ENCODE results near the gene ARHGEF7.

The ARHGEF7 gene

DNA sequence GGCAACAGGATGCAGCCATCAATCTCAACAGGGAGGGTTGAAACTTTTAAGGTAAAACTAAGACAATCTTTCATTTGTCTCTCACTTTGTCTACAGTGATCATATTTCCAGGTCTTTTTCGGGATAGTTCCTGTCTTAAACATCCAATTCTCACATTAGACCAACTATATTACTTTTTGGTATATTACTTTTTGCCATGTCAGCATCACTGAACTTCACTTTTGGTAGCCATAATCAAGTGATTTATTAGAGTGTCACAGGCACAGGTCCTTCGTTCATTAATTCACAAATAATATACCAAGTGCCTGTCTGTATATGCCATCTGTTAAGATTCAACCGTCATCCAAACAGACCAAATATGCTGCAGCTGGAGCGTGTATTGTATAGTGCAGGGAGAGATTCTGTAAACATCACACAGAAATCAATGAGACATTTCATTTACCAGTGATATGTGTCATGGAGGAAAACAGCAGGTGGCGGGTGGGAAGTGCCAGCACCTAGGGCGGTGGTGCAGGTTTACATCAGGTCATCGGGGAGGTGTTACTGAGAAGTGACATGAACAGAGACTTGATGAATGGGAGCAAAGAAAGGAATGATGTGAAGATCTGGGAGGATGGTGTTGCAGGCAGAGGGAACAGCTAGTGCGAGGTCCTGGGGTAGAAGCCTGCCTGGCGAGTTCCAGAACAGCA is 24.9 kb downstream of the ARHGEF7 start:
- no peak for DNase-seq

DNA sequence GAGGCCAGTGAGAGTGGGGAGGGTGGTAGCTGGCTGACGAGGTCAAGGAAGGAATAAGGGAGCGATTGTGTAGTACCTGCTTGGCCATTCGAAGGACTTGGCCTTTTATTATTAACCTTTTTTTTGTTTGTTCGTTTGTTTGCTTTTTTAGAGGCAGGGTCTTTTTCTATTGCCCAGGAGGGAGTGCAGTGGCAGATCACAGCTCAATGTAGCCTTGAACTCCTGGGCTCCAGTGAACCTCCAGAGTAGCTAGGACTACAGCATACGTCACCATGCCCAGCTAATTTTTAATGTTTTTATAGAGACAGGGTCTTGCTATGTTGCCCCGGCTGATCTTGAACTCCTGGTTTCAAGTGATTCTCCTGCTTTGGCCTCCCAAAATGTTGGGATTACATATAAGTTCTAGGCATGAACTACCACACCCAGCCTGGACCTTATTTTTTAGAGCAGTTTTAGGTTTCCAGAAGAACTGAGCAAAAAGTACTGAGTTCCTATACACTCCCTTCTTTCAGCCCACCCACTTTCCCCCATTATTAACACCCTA is 25.5 kb downstream of the ARHGEF7 start:
- no peak for DNase-seq

DNA sequence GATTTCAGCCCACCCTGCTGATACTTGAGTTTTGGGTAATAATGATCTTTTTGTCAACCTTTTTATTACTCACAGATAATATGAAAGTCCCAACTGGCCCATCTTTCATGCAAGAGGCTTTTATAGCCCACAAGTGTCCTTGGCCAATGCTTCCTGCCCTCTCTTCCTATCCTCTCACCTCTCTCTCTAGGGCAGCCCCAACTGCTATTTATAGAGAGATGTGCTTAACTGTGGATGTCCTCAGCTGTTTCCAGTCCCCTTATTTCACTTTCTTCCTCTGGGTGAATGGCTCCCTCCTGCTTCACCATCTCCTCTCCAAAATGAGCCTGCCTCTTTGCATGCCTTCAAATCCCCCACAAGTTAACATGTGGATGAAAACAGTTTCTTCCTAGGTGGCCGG is 27.4 kb downstream of the ARHGEF7 start:
- no peak for DNase-seq

DNA sequence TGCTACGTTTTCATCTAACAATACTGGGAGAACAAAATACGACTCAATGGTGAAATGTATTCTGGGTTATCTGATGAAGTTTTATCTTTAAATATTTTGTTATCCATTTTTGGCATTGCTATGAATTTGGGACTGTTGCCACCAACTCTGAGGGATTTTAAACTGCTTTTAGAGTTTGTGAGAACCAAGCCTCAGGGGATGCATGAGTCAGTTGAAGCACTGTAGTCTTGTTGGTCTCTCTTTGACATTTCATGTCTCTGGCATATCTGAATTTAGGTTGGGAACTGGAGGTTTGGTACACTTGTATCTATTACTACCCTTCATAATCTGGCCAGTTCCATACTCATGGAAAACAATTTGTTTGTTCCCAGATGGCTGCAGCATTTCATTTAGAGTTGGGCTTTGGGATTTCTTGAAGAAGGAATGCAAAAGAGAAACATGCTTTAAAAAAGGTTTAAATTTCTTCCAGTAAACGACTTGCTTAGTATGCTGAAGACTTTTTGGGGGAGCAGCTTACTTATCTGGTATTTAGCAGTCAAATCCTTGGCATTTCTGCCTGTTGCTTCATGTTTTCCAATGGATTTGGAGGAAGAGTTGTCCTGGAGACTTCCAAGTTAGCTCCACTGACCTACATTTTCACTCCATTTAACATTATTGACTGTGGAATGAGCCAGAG is 28.9 kb downstream of the ARHGEF7 start:
- no peak for DNase-seq

DNA sequence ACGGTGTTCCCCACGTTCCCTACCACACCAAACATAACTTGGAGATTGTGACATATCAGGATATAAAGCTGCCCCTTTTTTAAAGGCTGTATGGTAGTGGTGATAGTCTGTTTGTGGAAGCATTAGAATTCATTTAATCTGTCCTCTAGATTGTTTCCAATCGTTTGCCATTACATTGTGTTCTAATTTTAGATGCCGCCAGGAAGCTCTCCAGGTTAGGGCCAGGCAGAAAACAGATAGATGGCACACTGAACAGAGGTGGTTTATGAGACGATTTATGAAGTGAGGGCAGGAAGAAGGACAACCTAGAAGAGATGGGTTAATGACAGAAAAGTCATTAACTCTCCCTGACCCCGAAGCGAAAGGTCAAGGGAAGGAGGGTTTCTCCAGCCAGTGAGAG is 30.0 kb downstream of the ARHGEF7 start:
- no peak for DNase-seq

DNA sequence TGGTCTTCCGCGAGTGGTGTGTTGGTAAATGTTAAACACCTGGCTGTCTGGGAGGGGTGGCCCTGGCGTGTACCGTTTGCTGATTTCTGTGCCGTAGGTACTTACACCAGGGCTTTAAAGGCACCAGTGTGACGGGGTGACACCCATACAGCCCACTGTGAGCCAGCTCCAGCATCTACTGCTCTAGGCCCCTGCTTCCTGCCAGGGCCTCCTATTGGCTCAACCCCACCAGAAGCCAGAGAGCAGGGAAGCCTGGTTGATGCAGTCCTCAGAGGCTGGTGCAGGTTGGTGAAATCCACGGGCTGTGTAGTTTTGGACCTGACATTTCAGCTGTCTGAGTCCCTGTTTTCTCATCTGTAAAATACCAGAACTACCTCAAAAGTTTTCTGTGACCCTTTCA is 30.4 kb downstream of the ARHGEF7 start:
- no peak for DNase-seq

DNA sequence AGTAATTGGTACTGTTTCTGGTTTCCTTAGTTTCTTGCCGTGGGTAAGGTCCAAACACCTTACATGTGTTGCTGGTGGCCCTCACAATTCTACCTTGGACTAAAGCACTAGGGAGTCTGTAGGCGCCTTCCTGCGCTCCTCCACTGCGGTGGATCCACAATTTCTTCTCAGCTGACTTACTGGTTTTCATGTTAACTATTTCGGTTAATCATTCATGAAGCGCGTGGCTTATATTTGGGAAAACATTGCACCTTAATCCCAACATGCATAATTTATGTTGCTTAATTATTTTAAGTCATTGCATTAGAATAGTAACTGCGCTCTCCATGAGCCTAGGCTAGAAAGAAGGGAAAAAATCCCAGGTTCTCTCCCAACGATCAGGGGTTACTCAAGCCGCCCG is 37.7 kb downstream of the ARHGEF7 start:
- no peak for DNase-seq

DNA sequence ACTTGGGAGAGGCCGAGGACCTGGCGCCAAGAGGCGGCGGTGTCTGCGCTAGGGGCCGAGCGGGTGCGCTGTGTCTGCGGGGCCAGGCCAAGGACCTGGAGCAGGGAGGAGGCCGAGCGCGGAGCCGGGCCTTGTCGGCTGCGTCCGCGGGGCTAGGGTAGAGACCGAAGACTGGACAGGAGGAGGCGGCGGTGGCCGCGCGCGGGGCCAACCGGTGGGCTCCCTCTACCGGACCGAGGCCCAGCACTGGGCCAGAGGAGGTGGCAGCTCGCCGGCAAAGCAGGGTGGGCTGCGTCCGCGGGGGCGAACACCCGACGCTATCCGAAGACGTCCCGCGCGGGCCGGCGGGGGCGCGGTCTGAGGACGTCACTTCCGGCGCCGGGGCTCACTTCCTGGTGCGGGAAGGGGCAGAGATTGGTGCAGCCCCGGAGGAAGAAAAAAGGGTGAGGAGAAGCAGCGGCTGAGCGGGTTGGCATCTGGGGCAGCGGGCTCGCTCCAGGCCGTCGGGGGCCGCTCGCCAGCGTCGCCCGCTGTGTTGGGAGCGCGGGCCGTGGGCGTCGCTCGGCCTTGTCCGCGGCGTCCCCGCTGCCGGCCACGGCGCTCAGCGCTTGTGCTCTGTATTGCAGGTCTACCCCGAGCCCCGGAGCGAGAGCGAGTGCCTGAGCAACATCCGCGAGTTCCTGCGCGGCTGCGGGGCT is 38.3 kb downstream of the ARHGEF7 start:
- DNase-seq: peak; percentile 97

DNA sequence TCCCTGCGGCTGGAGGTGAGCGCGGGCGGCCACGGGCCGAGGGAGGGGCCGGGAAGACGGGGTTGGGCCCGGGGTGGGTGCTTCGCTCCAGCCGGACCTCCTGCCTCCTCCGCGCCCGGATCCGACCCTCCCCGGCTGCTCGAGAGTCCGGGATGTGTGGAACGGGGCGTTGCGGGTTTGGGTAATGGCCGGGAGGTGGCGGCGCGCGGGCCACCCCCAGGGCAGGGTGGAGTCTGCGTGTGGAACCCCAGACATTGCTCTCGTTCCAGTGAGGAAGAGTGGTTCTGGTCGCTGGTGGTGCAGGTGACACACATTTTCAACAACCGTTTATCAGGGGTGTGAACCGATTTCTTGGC is 38.8 kb downstream of the ARHGEF7 start:
- peak; percentile 70 for DNase-seq

DNA sequence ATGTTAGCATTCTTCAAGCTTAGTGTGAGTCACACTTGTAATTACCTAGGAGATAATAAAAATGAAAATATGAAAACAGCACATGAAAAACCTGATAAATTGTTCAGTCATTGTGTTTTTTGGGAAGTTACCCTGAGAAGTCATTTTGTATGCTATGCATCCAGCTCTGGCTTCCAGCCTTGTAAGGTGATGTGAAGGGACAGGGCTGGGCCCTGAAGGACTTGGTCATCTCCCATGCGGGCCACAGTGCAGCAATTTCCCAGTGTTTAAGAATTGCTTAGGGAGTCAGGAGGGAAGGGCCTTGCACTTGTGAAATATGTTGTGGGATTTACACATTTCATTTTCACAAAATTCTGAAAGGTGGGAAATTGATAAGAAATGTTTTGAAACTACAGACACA is 41.3 kb downstream of the ARHGEF7 start:
- DNase-seq: no peak

DNA sequence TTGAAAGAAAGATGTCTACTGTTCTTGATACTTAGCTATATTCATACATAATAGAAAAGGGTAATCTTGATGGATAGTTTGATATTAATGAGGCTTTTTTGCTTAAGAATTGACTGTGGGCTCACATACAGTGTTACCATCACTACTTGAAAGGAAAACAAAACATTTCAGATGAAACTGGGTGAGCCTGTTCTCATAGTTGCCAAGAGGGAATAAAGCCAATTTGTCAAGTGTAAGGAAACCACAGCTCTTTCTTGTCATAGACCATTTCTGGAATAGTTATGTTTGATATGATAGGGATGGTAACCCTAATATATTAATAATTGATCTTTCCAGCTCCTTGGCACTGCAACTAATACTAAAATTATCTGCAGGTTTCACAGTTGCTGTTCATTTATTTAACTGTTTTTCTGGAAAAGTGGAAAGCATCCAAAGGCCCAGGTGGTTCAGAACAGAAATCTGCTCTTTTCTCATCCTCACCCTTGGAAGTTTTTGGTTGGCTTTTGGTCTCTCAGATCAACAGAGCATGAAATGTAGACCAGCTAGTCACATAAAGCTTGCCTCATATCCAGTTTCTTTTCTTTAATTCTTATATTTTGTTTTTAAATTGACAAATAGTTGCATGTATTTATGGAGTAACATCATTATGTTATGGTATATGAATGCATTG is 43.2 kb downstream of the ARHGEF7 start:
- no peak for DNase-seq

DNA sequence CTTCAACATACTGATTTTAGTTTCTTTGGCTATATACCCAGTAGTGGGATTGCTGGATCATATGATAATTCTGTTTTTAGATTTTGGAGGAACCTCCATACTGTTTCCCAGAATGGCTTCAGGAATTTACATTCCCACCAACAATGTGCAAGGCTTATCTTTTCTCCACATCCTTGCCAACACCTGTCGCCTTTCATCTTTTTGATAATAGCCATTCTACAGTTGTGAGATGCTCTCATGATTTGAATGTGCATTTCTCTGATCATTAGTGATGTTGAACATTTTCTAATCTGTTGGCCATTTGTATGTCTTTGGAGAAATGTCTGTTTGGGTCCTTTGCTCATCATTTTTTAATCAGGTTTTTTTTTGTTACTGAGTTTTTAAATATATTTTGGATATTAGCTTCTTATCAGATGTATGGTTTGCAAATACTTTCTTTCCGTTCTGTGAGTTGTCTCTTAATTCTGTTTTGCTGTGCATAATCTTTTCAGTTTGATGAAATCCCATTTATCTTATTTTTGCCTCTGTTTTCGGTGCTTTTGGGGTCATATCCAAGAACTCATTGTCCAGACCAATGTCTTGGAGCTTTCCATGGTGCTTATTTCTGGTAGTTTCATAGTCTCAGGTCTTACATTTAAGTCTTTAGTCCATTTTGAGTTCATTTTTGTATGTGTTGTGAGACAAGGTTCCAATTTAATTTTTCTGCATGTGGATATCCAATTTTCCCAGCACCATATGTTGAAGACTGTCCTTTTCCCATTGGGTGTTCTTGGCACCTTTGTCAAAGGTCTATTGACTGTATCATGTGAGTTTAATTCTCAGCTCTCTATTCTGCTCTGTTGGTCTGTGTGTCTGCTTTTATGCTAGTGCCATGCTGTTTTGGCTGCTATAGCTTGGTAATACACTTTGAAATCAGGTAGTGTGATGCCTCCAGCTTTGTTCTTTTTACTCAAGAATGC is 44.5 kb downstream of the ARHGEF7 start:
- no peak for DNase-seq

DNA sequence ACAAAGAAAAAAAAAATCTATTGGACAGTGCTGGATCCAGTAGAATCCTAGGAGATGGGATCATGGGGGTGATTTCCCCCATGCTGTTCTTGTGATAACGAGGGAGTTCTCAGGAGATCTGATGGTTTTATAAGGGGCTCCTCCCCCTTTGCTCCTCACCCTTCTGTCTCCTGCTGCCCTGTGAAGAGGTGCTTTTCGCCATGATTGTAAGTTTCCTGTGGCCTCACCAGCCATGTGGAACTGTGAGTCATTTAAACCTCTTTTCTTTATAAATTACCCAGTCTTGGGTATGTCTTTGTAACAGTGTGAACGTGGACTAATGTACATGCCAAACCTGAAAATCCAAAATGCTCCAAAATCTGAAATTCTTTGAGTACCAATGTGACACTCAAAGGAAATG is 45.5 kb downstream of the ARHGEF7 start:
- no peak for DNase-seq

DNA sequence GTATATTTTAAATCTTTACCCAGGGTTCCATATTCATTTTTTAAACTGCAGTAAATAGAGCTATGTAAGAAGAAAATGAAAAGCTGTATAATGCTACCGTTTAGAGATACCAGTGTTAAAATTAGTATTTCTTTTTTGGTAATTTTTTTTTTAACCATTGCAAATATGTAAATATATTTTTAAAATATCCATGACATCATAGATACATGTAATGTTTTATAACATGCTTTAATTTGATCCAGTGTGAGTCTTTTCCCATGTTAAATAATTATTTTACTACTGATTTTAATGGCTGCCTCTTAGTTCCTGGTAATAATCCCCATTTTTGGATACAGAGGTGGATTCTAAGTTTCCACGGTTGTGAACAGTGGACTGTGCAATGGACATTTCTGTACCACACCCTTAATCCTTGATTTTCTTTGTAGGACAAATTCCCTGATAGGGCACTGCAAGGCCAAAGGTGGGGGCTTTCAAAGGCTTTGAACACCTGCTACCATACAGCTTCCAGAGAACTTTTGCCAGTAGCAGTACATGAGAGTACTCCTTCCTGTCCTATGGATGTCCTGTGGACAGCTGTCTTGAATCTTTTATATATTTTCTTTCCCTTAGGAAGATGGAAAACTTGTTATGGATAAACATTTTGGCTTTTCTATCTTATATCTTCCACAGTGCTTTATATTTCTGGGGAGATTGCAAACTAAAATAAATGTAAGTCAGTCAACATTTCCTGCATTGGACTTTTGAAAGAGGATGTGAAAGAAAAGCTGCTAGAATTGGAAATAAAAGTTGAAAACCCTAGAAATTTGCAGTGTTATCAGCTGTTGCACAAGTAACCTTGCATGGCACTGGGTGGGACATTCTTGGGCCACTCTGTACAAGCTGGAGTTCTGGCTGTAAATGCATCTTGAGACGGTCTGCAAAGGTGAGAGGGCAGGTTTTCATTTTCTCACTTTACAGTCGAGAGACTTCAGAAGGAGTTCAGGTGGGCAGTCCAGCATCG is 46.8 kb downstream of the ARHGEF7 start:
- no peak for DNase-seq

DNA sequence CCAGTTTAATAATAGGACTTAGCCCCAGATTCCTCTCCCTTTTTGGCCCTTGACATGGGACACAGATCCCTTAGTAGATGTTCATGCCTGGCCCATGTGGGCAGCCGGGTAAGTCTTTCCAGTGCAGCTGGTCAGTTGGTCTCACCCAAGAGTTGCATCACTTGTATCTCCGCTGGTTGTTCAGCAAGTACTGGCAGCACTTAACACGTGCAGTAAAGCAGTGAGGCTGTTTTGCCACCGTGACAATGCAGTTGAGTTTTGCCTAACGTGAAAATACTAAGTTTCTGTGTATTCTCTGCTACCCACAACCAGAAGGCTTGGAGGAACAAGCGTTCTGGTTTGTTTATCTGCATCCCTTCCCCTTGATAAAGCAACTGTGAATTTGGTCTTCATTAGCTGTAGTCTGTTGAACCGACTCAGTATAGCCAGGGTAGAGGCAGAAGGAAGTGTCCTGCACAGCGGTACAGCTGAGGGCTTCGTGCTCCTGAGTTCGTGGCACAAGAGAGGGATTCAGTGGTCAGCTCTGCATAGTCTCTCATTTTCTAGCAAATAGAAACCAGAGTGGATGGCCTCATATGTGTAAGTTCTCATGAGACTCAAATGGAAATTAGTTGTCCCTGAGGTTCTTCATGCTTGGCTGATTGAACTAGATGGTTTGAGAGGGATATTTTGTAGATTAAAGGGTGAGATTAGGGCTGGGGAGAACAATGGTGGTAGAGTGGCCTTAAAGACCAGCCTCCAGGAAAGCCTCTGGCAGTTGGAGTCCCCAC is 50.3 kb downstream of the ARHGEF7 start:
- DNase-seq: no peak

DNA sequence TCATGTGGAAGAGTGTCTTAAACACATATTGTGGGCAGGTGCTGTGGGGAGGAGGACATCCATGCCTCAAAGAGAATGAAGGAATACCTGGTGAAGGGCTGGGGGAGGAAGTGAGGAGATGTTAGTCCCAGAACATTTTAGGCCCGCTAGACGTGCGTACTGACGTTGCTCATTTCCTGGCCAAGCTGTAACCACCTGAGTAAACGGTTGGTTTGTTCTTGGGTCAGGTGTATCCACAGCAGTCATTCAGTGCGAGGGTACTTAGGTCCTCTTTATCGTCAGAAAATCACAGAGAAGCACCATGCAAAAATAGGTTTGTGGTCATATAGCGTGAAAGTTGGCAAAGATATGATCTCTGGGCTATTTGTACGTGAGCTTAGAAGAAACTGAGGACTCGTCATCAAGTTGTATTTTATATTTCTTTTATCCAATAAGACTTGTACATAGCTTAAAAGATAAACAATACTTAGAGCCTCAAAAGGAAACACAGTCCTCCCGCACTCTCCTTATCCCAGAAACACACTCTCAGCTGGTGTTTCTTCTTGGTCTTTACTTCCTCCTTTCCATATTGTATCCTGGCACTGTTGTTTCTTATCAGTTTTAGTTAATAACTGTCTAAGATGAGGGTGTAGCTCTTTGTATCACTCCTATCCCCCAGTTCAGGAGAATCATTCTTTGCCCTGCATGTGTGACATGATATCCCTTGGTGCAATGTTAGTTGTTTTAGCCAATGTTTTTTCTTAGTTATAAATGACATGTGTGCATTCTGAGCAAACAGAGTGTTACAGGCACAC is 52.0 kb downstream of the ARHGEF7 start:
- DNase-seq: no peak

DNA sequence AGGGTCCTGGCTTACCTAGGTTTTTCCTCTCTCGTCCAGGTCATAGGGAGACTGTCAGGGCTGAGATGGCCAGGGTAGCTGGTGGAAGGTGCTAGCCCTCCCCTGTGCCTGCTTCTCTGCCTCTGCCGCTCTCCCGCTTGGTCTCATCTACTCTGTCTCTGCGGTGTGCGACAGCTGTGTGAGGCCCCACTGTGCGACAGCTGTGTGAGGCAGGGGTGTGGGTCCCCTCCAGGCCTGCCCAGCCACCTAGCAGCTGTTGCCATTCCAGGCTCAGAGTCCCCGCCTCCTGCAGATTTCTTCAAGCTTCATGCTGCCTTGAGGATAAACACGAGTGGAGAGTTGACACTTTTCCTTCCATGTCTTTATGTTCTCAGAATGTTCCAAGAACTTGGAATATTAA is 53.0 kb downstream of the ARHGEF7 start:
- DNase-seq: no peak

DNA sequence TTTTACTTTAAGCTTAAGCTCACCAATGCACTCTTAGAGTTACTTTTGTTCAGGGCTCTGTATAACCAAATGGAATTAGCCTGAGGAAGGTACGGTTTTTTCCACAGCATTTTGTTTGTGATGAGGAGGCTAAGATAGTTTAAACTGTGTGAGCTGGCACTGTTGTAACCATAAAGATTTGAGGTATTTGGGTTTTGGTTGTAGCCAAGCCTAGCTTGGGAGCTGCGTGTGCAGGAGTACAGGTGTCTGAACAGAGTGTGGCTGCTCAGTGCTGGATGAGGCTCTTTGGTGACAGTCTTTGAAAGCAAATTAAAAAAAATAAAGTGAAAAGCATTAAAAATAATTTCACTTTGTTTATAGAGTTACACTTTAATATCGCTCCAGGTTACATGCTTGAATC is 56.0 kb downstream of the ARHGEF7 start:
- DNase-seq: no peak

DNA sequence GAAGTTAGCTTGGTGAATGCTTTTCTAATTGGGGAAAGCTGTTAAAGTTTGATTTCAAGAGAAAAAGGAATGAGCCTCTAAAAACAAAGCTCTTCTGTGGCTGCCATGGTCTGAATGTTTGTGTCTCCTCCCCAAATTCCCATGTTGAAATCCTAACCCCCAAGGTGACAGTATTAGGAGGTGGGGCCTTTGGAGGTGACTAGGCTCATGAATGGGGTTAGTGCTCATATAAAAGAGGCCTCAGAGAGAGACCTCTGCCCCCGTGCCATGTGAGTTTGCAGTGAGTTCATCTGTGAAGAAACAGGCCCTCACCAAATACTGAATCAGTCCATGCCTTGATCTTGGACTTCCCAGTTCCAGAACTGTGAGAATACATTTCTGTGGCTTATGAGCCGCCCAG is 56.5 kb downstream of the ARHGEF7 start:
- DNase-seq: no peak

Measured in stimulated activated CD8-positive, alpha-beta memory T cell treated with anti-CD3 and anti-CD28 coated beads, Interleukin-4, amount 100 ng/mL, for 48 hours (primary cell).